Testis (tissue), 3 donors: Measurements from ENCODE around the gene WDR45B. TPM values are rescaled to one million over a fixed set of nuclear protein-coding genes. Genes with fewer than 3 reads are reported as not detected.

Source experiments
- DNase-seq: peaks from one replicate; pipeline ENCODE4 v3.0.0-alpha.2; 2019
- H3K27ac ChIP-seq, 2 donors: fragments of 200-600 bp; sonication (generic); one replicate each; pipeline ENCODE4 v1.5.1; 2019
- H3K27me3 ChIP-seq: fragments of 200-600 bp; sonication (generic); one replicate; pipeline ENCODE4 v1.5.1; 2019
- H3K36me3 ChIP-seq: fragments of 200-600 bp; sonication (generic); one replicate; pipeline ENCODE4 v1.5.1; 2017; ENCODE audit warnings: low read depth; ENCODE audit errors: missing control alignments
- H3K4me1 ChIP-seq: fragments of 200-600 bp; sonication (generic); one replicate; pipeline ENCODE4 v1.5.1; 2019
- H3K4me3 ChIP-seq, 2 donors: fragments of 200-600 bp; sonication (generic); one replicate each; pipeline ENCODE4 v1.5.1; 2017 to 2019
- H3K9me3 ChIP-seq: fragments of 200-600 bp; sonication (generic); one replicate; pipeline ENCODE4 v1.5.1; 2017
- CTCF ChIP-seq, 3 experiments: fragments of 450-650 bp in 2 of 3; fragments of 200-600 bp in 1 of 3; sonication (generic) in 1 of 3; IDR thresholded peaks; one replicate each; pipeline ENCODE4 v1.5.1; 2016 to 2019; ENCODE audit warnings: antibody characterized with exemption in 3 of 3, mild to moderate bottlenecking in 2 of 3, moderate library complexity in 1 of 3
- POLR2A ChIP-seq: fragments of 450-650 bp; IDR thresholded peaks from one replicate; pipeline ENCODE4 v1.6.1; 2017; ENCODE audit warnings: antibody characterized with exemption, mild to moderate bottlenecking, moderate library complexity
- WGBS, 2 donors: methylation state at CpG; one replicate each; pipeline ENCODE4 v1.1.5; 2018; 5-methylcytosine and 5-hydroxymethylcytosine counted together
- intact Hi-C: fragments of 100-400 bp; cut with DNase I; formaldehyde crosslinking; loops from one replicate; pipeline ENCODE4 v1.15.1; 2023; ENCODE audit warnings: low total_unique reads
- polyA plus RNA-seq: library from polyadenylated mRNA; stranded (reverse); fragments of 350-450 nt; fragmentation: Illumina TruSeq; extraction: RNeasy Lipid Tissue Mini Kit (QIAGEN cat#74804); gene quantifications from one replicate; pipeline ENCODE4 v1.2.3, GENCODE V29; 2014; ENCODE audit warnings: low read depth, low replicate concordance; ENCODE audit not compliant: insufficient read depth
- total RNA-seq, 2 donors: library from RNA; depleted of rRNA; stranded (reverse); fragments of >200 nt; gene quantifications; one replicate each; pipeline ENCODE4 v1.2.3, GENCODE V29; 2016

WDR45B gene
- total and polyA plus RNA-seq, 3 donors from 2014 or later = 142 to 165 (median 163) TPM

DNA sequence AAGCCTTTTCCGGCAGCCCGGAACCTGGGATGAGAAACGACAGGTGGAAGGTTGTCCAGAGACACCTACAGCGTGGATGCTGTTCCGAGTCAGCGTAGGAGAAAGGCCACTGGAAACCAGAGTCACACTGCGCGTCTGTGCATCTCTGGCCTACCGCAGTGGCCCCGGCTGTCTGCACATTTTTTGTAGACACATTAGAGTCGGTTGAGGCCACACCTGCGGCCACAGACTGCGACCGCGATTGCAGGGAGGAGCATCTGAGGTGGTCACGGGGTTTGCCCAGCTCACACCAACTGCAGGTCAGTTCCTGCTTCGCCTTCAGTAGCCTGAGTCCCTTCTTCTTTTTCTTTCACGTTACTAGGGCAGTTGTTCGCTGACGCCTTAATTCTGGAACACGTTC is 52.4 kb downstream of the WDR45B start:
- peaks cover 21% of the 10 kb centered on the region for H3K4me1 ChIP-seq
- H3K4me3 ChIP-seq = no peak overlapping the region
- DNase-seq = no peak
- no peak for TF ChIP-seq POLR2A
- no peak for TF ChIP-seq CTCF (IDR thresholded peaks at IDR 0.05)
- WGBS, 2 donors = 94 to 96% methylated on average over 11 to 21 of the region's 21 CpGs
- H3K27ac ChIP-seq = no peak overlapping the region
- H3K27me3 ChIP-seq = no peaks in the 10 kb centered on the region
- no peaks in the 10 kb centered on the region for H3K9me3 ChIP-seq
- no peaks in the 10 kb centered on the region for H3K36me3 ChIP-seq
- intact Hi-C loops = no loop called here

DNA sequence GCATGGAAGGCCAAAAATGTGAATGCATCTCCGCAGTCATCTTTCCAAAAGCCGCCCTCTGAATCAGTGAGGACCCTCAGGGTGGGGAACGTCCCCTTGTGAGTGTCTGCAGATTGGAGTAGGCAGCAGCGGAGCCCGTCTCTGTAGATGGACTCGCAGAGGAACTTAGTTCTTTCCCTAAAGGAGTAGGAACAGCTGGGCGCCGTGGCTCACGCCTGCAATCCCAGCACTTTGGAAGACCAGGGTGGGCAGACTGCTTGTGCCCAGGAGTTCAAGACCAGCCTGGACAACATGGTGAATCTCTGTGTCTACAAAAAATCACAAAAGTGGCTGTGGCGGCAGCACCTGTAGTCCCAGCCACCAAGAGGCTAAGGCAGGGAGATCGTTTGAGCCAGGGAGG is 53.7 kb downstream of the WDR45B start:
- Histone ChIP-seq H3K27me3 (no peaks in the 10 kb centered on the region), H3K36me3 (no peaks in the 10 kb centered on the region), H3K27ac (no peak overlapping the region), H3K9me3 (no peaks in the 10 kb centered on the region), H3K4me3 (no peak overlapping the region), H3K4me1 (peaks cover 21% of the 10 kb centered on the region)
- TF ChIP-seq CTCF (IDR thresholded peaks at IDR 0.05) (no peak), POLR2A (no peak)
- DNase-seq = no peak
- intact Hi-C loops = no loop called here
- WGBS, 2 donors = 94% methylated on average over 9 to 11 of the region's 11 CpGs

- Histone ChIP-seq H3K4me3 (peak overlapping the region; percentile 31 to 32), H3K9me3 (no peaks in the 10 kb centered on the region), H3K27ac (peak overlapping the region; percentile 83 to 92), H3K27me3 (no peaks in the 10 kb centered on the region), H3K4me1 (peaks cover 21% of the 10 kb centered on the region), H3K36me3 (no peaks in the 10 kb centered on the region)
- WGBS, 2 donors = 52% methylated on average over 26 of the region's 29 CpGs; no CpG with 5 or more reads in 1 of the 2 donors
- intact Hi-C loops = no loop called here
- no peak for DNase-seq
- TF ChIP-seq POLR2A = no peak
Observed at GRCh38 chr17:82593590-82594087, 54.6 kb downstream of the WDR45B start.

DNA sequence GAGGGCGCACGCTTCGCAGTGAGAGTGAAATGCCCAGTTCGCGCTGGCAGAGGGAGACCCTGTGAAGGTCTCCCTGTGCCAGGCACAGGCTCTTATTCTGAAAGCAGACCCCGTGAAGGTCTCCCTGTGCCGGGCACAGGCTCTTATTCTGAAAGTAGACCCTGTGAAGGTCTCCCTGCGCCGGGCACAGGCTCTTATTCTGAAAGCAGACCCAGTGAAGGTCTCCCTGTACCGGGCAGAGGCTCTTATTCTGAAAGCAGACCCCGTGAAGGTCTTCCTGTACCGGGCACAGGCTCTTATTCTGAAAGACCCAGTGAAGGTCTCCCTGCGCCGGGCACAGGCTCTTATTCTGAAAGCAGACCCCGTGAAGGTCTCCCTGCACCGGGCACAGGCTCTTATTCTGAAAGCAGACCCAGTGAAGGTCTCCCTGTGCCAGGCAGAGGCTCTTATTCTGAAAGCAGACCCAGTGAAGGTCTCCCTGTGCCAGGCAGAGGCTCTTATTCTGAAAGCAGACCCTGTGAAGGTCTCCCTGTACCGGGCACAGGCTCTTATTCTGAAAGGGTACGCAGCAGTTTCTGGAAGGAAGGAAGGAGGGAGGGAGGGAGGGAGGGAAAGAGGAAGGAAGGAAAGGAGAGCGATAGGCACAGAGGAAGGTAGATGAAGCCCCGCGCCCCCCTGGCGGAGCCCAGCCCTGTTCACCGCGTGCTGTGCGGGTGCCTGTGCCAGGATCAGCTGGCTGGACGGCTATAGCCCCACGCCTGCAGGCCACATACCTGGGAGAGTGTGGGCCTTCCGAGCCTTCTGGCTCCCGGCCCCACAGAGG is 55.3 kb downstream of the WDR45B start:
- Histone ChIP-seq H3K36me3 (no peaks in the 10 kb centered on the region), H3K27me3 (no peaks in the 10 kb centered on the region), H3K4me3 (peak overlapping the region; percentile 31 to 32), H3K9me3 (no peaks in the 10 kb centered on the region), H3K27ac (peak overlapping the region; percentile 83 to 92), H3K4me1 (peaks cover 21% of the 10 kb centered on the region)
- intact Hi-C loops = no loop called here
- peak; percentile 86 for DNase-seq
- 29% methylated on average over 19 to 29 of the region's 29 CpGs for WGBS, 2 donors
- TF ChIP-seq CTCF (IDR thresholded peaks at IDR 0.05) (no peak), POLR2A (no peak)

- no peak for DNase-seq
- Histone ChIP-seq H3K36me3 (no peaks in the 10 kb centered on the region), H3K9me3 (no peaks in the 10 kb centered on the region), H3K4me3 (no peak overlapping the region), H3K27ac (peak overlapping the region; percentile 83 to 92), H3K4me1 (peaks cover 21% of the 10 kb centered on the region), H3K27me3 (no peaks in the 10 kb centered on the region)
- WGBS, 2 donors = 46 to 48% methylated on average over 9 of the region's 9 CpGs
- TF ChIP-seq CTCF (IDR thresholded peaks at IDR 0.05) = no peak
- no peak for TF ChIP-seq POLR2A
- intact Hi-C loops = no loop called here
Observed at GRCh38 chr17:82592289-82592766, 55.9 kb downstream of the WDR45B start.
